NCI-H345 treated with DMSO at 0.1 percent for 48 hours (cell line): Measurements from ENCODE around the gene MINAR2.

Experiments used
- DNase-seq: peaks from one replicate; lab custom pipeline; 2025; ENCODE audit not compliant: unreplicated experiment; lab: John Stamatoyannopoulos, UW

Gene MINAR2

GRCh38 chr5:129771058-129771838 is 23.4 kb downstream of the MINAR2 start:
- no peak for DNase-seq

- no peak for DNase-seq
Observed at GRCh38 chr5:129773376-129773775, 25.5 kb downstream of the MINAR2 start.

- no peak for DNase-seq
Observed at GRCh38 chr5:129781594-129781993, 33.7 kb downstream of the MINAR2 start.

GRCh38 chr5:129803403-129803802 is 55.5 kb downstream of the MINAR2 start:
- no peak for DNase-seq

- DNase-seq: no peak
Observed at GRCh38 chr5:129804705-129805104, 56.8 kb downstream of the MINAR2 start.

- DNase-seq: no peak
Observed at GRCh38 chr5:129807162-129807814, 59.4 kb downstream of the MINAR2 start.
